ENCODE results near the gene CLASP1. TPM values are rescaled to one million over a fixed set of nuclear protein-coding genes. Genes with fewer than 3 reads are reported as not detected.

CLASP1 gene
- total RNA-seq, 1 donor from 2014 or later, result 95.1 TPM

GRCh38 chr2:121356058-121356640 lies 293.1 kb downstream of the CLASP1 start:
- H3K27me3 Mint-ChIP-seq (ENCODE audit: unreplicated experiment), result peaks cover 2% of the 10 kb centered on the region
- DNase-seq (ENCODE audit: low spot score), result peak; percentile 67
- H3K36me3 Mint-ChIP-seq (ENCODE audit: low read depth, unreplicated experiment), result peaks cover 13% of the 10 kb centered on the region
- no peaks in the 10 kb centered on the region for H3K9me3 Mint-ChIP-seq (ENCODE audit: unreplicated experiment)
- H3K4me3 Mint-ChIP-seq (ENCODE audit: unreplicated experiment), result no peak overlapping the region
- no peak overlapping the region for H3K27ac Mint-ChIP-seq (ENCODE audit: unreplicated experiment)
- peak; percentile 65 for TF ChIP-seq CTCF (IDR thresholded peaks at IDR 0.05; ENCODE audit: unreplicated experiment)
- no peaks in the 10 kb centered on the region for H3K4me1 Mint-ChIP-seq (ENCODE audit: unreplicated experiment)

DNA sequence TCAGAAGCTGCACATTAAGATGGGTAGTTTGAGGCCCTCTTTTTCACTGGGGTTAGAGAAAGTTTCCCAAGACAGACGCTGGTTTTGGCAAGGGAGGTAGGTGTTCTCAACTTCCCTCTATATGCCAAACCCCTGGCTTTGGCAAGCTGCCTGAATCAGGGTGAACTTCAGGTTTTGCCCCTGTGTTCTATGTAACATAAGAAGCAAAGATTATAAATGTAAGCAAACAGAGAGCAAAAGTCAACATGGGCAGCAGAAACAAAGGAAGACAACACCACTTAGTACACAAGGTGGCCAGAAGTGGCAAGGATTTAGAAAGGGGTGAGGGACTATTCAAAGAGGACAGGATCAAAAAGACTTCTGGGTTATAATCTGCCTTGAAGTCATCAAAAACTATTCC lies 293.8 kb downstream of the CLASP1 start:
- no peak for TF ChIP-seq CTCF (IDR thresholded peaks at IDR 0.05; ENCODE audit: unreplicated experiment)
- Mint-ChIP-seq H3K4me1 (ENCODE audit: unreplicated experiment) (no peaks in the 10 kb centered on the region), H3K36me3 (ENCODE audit: low read depth, unreplicated experiment) (peaks cover 20% of the 10 kb centered on the region), H3K27me3 (ENCODE audit: unreplicated experiment) (peaks cover 2% of the 10 kb centered on the region), H3K27ac (ENCODE audit: unreplicated experiment) (peak overlapping the region; percentile 26), H3K4me3 (ENCODE audit: unreplicated experiment) (no peak overlapping the region), H3K9me3 (ENCODE audit: unreplicated experiment) (no peaks in the 10 kb centered on the region)
- no peak for DNase-seq (ENCODE audit: low spot score)

- H3K9me3 Mint-ChIP-seq (ENCODE audit: unreplicated experiment), result no peaks in the 10 kb centered on the region
- H3K4me3 Mint-ChIP-seq (ENCODE audit: unreplicated experiment), result no peak overlapping the region
- TF ChIP-seq CTCF (IDR thresholded peaks at IDR 0.05; ENCODE audit: unreplicated experiment), result no peak
- H3K36me3 Mint-ChIP-seq (ENCODE audit: low read depth, unreplicated experiment), result peaks cover 38% of the 10 kb centered on the region
- H3K27ac Mint-ChIP-seq (ENCODE audit: unreplicated experiment), result no peak overlapping the region
- DNase-seq (ENCODE audit: low spot score), result no peak
- H3K27me3 Mint-ChIP-seq (ENCODE audit: unreplicated experiment), result no peaks in the 10 kb centered on the region
- H3K4me1 Mint-ChIP-seq (ENCODE audit: unreplicated experiment), result no peaks in the 10 kb centered on the region
Observed at GRCh38 chr2:121351521-121352318, 297.5 kb downstream of the CLASP1 start.

DNA sequence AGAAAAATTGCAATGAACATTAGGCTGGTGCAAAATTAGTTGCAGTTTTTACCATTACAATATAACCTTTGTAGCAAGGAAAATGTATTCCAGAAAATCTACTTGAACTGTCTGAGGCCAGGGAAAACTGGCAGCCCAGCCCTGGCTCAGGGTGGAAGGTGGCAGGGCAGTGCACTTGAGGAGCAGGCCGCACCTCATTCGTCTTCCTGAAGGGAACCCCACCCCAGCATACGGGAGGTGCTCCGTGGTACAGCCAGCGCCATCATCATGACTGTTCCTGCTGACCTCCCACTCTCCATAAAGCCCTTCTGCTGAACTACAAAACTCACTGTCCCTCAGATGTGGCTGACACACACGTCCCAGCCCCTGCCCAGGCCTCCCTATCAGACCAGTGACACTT lies 298.4 kb downstream of the CLASP1 start:
- Mint-ChIP-seq H3K36me3 (ENCODE audit: low read depth, unreplicated experiment) (peaks cover 44% of the 10 kb centered on the region), H3K27ac (ENCODE audit: unreplicated experiment) (no peak overlapping the region), H3K9me3 (ENCODE audit: unreplicated experiment) (no peaks in the 10 kb centered on the region), H3K27me3 (ENCODE audit: unreplicated experiment) (no peaks in the 10 kb centered on the region), H3K4me3 (ENCODE audit: unreplicated experiment) (no peak overlapping the region), H3K4me1 (ENCODE audit: unreplicated experiment) (no peaks in the 10 kb centered on the region)
- DNase-seq (ENCODE audit: low spot score), result no peak
- no peak for TF ChIP-seq CTCF (IDR thresholded peaks at IDR 0.05; ENCODE audit: unreplicated experiment)

DNA sequence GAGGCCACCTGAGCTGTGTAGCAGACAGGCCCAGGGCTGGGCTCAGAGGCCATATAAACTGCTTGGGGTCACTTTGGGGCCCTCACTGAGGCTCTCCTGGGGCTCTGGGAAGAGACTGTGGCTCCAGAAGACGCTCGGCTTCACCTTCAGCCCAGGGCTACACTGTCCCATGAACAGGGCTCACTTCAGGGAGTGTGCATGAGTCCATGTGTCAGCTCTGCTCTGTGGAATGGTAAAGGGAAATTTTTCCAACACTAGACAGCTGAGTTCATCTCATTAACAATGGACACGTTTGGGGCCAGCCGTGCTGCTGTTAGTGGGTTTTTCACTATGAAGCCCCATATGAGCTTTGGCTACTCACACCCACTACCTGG lies 298.9 kb downstream of the CLASP1 start:
- H3K27ac Mint-ChIP-seq (ENCODE audit: unreplicated experiment), result no peak overlapping the region
- no peak for DNase-seq (ENCODE audit: low spot score)
- H3K27me3 Mint-ChIP-seq (ENCODE audit: unreplicated experiment), result no peaks in the 10 kb centered on the region
- H3K4me1 Mint-ChIP-seq (ENCODE audit: unreplicated experiment), result no peaks in the 10 kb centered on the region
- TF ChIP-seq CTCF (IDR thresholded peaks at IDR 0.05; ENCODE audit: unreplicated experiment), result no peak
- H3K9me3 Mint-ChIP-seq (ENCODE audit: unreplicated experiment), result no peaks in the 10 kb centered on the region
- peaks cover 44% of the 10 kb centered on the region for H3K36me3 Mint-ChIP-seq (ENCODE audit: low read depth, unreplicated experiment)
- no peak overlapping the region for H3K4me3 Mint-ChIP-seq (ENCODE audit: unreplicated experiment)
